Erythroblast (primary cell): ENCODE data around the gene SNX27.
A peak's percentile ranks its signal among the peaks of the same experiment; 100 is the strongest.
"Not testable (repeated sequence)": the region's sequence is repeated elsewhere in the genome, so short reads cannot be mapped to it uniquely, and the experiment has no call there.

ENCODE experiments used
- DNase-seq, 2 experiments: peaks; one replicate each; lab custom pipeline; 2025; lab: John Stamatoyannopoulos, UW
- GATA1 ChIP-seq: IDR thresholded peaks from 2 replicates; pipeline ENCODE4 v1.6.1; 2011; ENCODE audit warnings: low read depth, mild to moderate bottlenecking, control low read depth, low read length, moderate library complexity
- POLR2A ChIP-seq: IDR thresholded peaks from 2 replicates; pipeline ENCODE4 v1.6.1; 2011; ENCODE audit warnings: mild to moderate bottlenecking, low read length

The SNX27 gene

DNA sequence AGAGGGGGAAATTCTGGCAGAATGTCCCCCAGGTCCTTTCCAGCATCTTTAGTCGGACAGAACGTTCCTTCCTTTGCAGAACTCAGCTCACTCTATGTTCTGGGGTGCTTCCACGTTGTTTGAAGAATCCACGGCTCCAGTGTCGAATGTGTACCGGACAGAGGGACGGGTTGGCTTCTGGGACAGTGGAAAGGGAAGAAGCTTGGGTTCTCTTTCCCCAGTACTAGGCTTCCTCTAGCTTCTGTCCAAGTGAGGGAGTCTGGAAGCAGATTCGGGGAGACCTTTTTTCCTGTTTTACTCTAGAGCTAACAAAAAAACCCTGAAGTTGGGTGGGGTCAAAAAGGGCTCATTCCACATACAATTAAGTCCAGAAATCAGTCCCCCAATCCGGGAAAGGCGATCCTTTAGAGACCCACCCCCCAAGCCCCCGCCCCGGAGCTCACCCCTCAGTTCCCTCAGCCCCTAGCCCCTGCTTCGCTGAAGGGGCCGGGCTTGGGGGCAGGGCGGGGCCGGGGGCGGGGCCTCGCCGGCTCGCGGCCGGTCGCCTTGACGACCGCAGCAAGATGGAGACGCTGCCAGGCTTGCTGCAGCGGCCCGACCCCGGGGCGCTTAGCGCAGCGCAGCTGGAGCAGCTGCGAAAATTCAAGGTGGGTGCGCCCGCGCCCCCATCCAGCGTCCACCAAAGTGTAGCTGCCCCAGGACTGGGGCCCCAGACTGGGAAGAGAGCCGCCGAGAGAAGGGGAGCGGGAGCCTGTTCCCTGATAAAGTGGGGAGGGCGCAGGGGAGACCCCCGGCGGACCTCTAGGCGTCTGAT, 109.3 kb downstream of the SNX27 start, which contains the start of gene RIIAD1:
Gene RIIAD1, plus strand, starts transcription at position 549 of the 814 bp plus-strand sequence. Its CDS starts 15 bp downstream, at position 564.
- TF ChIP-seq POLR2A (no peak), GATA1 (no peak)
- DNase-seq = peak; percentile 30 to 49

DNA sequence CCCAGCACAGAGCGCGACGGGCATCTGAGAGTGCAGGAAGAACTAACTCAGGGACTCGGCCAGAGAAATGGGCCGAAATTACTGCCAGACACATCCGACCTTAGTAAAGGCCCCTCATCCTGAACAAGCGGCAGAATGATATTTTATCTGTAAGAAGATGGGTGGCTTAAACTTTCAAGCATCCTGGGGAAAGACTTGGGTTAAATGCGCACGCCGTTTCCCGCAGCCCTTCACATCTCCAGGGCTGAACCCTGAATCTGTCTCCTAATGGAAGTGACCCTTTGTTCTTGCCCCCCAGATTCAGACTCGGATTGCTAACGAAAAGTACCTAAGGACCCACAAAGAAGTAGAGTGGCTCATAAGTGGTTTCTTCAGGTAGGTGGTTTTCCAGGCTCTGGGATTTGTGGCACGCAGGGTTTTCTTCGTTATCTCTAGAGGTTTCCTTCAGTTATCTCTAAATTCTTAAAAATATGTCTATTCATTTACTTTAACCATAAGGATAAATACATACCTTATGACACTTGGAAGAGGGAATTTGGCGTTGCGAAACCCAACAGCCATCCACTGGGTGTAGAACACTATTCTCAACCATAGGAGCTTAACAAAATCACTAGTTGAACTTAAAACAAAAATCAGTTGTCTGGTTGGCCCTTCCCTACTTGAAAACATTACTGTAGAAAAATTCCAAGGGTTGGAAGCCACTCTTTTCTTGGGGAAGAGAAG, 110.1 kb downstream of the SNX27 start:
- TF ChIP-seq POLR2A = no peak
- TF ChIP-seq GATA1 = no peak
- DNase-seq = no peak

DNA sequence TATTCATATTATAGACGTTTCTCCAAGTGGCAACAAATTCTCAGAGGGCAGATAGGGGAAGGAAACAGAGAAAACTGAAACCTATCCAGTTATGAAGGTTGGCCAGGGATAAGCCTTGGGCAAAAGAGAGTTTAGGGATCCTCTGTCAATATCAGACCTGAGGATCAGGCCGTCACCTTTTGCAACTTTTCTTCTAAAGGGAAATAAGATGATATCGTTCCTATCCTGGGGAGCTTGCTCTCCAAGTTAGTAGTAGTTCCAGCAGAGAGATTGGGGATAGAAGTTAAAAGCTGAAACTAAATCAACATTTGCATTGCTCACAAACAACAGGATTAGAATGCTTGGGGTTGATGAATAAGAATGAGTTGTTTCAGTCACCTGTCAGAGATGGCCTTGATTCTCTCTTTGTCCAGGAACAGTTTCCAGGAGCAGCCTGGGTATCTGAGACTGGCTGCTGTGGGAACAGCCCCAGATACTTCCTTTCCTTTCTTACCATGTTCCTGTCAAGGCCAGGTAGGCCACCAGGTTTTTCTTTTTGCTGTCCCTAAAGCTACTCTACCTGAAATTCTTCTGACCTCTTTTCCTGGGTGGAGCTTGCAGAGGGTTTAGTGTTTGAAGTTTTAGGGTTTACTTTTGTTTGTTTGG, 112.0 kb downstream of the SNX27 start:
- DNase-seq = no peak
- no peak for TF ChIP-seq POLR2A

DNA sequence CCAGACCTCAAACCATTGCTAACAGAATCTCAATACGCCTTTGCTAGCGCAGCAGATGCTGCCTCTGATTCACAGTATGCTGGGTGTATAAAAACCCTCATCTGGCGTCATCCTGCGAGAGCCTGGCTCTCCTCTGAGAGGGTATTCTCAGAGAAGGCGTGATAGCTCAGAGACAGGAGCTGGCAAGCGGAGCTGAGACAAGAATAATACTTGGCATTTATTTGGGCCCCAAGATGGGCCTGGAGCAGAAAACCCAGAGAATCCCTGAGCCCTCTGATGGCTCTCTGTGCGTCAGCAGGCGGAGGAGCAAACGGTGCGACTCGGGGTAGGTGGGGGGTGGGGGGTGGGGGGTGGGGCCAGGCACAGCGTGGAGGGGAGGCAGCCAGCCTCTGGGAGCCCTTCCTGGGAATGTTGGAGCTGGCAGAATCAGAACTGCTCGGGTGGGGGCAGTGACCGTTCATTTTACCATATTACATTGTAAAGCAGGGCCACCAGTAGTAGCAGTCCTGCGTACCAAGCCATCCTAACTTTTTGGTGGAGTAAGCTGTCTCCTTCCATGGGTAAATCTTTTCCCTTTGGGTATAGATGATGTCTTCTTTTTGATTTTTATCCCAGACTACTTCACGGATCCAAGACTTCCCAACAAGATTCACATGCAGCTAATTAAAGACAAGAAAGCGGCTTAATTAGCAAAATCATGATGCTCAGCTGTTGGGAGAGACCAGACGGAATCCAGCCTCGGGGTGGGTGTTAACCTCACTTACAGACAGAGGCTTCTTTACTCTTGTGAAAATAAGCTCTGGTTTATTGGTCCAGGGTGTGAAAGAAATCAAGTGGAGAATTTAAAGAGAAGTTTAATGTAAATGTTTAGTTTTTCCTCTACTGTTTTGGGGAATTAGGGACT, 116.6 kb downstream of the SNX27 start:
- no peak for TF ChIP-seq GATA1
- TF ChIP-seq POLR2A = no peak
- DNase-seq = no peak

- TF ChIP-seq POLR2A = no peak
- TF ChIP-seq GATA1 = no peak
- DNase-seq = no peak
Measured at GRCh38 chr1:151729157-151729965, 117.5 kb downstream of the SNX27 start.

DNA sequence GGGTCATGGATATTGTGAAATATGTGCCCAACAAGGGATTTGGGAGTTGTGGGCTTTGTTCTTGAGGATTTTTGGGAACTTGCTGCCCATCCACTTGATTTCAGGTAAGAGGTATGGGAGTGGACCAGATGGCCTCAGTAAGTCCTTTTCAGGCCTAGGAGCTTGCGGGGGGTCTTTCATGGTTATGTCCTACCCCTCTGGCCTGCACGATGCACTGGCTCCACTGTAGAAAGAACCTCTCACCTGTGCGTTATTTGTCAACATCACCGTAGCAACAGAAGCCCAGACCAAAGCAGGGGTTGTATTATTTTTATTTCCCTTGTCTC, 118.1 kb downstream of the SNX27 start:
- no peak for TF ChIP-seq POLR2A
- TF ChIP-seq GATA1 = no peak
- no peak for DNase-seq

DNA sequence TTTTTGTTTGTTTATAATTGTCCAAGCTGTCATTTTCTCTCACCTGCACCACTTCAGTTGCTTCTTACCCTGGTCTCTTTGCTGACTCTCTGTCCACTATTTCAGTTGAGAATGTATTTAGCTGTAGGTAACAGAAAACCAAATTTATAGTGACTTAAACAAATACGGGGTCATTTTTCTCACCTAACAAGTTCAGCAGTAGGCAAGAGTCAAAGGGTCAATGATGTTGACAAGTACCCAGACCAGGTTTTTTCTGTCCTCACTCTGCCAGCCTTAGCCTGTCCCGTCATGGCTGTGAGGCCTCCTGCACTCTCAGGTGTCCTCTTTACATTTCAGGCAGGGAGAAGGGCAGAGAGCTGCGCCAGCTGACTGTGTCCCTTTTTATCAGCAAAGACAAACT, 121.3 kb downstream of the SNX27 start:
- DNase-seq = no peak
- no peak for TF ChIP-seq POLR2A
- TF ChIP-seq GATA1 = no peak

- not testable (repeated sequence) for DNase-seq
Measured at GRCh38 chr1:151733995-151734394, 122.1 kb downstream of the SNX27 start.

- TF ChIP-seq POLR2A = no peak
- no peak for TF ChIP-seq GATA1
- DNase-seq = no peak
Measured at GRCh38 chr1:151737026-151737425, 125.2 kb downstream of the SNX27 start.

DNA sequence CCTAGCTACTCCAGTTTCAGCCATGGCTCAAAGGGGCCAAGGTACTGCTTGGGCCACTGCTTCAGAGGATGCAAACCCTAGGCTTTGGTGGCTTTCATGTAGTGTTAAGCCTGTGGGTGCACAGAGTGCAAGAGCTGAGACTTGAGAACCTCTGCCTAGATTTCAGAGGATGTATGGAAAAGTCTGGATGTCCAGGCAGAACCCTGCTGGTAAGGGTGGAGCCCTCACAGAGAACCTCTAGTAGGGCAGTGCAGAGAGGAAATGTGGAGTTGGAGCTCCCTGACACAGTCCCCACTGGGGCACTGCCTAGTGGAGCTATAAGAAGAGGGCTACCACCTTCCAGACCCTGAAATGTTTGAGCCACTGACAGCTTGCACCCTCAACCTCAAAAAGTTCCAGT, 125.6 kb downstream of the SNX27 start:
- DNase-seq = no peak
- TF ChIP-seq GATA1 (no peak), POLR2A (no peak)

DNA sequence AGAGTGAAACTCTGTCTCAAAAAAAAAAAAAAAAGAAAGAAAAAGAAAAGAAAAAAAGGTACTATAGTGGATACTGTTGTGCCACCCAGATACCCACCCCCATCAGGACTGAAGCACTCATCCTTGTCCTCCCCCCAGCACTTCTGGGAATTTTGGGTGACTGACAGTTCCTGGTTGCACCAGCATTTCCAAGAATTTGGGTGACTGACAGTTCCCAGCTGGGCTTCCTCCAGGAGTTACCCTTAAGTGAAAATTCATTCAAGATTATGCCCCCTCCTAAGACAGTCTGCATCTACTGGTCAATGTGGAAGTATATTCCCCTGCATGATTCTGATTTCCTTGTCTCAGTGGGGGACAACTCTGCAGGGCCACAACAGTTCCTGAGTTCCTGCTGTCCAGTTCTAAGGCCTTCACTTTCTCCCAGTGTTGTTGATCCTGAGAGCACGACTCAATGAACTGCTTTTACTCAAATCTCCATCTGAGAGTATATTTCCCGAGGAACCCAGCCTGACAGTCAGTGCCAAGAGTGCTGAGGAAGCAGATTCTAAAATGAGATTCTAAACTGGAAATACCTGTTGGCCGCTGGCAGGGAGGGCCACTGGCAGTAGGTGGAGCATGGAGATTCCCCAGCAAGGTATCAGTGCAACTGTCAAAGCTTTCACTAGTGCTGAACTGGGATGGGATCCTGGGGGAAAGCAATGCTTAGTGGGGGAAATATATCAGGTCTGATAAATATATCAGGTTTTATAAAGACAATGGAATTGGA, 127.9 kb downstream of the SNX27 start:
- no peak for TF ChIP-seq GATA1
- TF ChIP-seq POLR2A = no peak
- DNase-seq = no peak

GRCh38 chr1:151741516-151741915, 129.7 kb downstream of the SNX27 start:
- DNase-seq = no peak
- TF ChIP-seq POLR2A (no peak), GATA1 (no peak)
